Pancreas (tissue), 10 donors: ENCODE data around the gene ARHGAP20. TPM values are rescaled to one million over a fixed set of nuclear protein-coding genes. Genes with fewer than 3 reads are reported as not detected.
A peak's percentile ranks its signal among the peaks of the same experiment; 100 is the strongest.

ENCODE experiments used
- ATAC-seq, 4 donors: fragments of 200-7000 bp; cut with Tn5 transposase; one replicate each; pipeline versions ENCODE4 v1.8.0 to v1.9.1; 2020; ENCODE audit warnings: mild to moderate bottlenecking in 4 of 4, moderate library complexity in 4 of 4
- DNase-seq, 6 donors: peaks; one replicate each; pipeline ENCODE4 v3.0.0-alpha.2; 2020
- FAIRE-seq: peaks from 2 replicates; lab custom pipeline; 2012; peaks lifted over from hg19 to GRCh38; lab: Jason Lieb, UNC
- H3K27ac ChIP-seq, 4 donors: fragments of 200-600 bp; sonication (generic); 1 replicate in 3 of 4; 2 replicates in 1 of 4; pipeline versions ENCODE4 v1.5.0 to v1.8.0; 2020
- H3K27me3 ChIP-seq, 4 donors: fragments of 200-600 bp; one replicate each; pipeline ENCODE4 v1.8.0; 2021
- H3K36me3 ChIP-seq, 3 donors: fragments of 200-600 bp; sonication (generic) in 1 of 3; one replicate each; pipeline versions ENCODE4 v1.5.0 to v1.8.0; 2020 to 2021
- H3K4me1 ChIP-seq, 3 donors: fragments of 200-600 bp; one replicate each; pipeline ENCODE4 v1.8.0; 2021
- H3K4me3 ChIP-seq, 4 donors: fragments of 200-600 bp; sonication (generic) in 2 of 4; one replicate each; pipeline versions ENCODE4 v1.5.0 to v1.8.0; 2020 to 2021
- H3K9me3 ChIP-seq, 4 donors: fragments of 200-600 bp; one replicate each; pipeline ENCODE4 v1.8.0; 2021
- CTCF ChIP-seq, 4 donors: fragments of 200-600 bp; sonication (generic) in 3 of 4; IDR thresholded peaks; one replicate each; pipeline versions ENCODE4 v1.5.0 to v1.8.0; 2021; ENCODE audit warnings: antibody characterized with exemption in 4 of 4
- WGBS, 2 donors: extraction: QIAGEN DNeasy Blood & Tissue Kit; methylation state at CpG; one replicate each; pipeline ENCODE4 v1.1.7; 2013; 5-methylcytosine and 5-hydroxymethylcytosine counted together
- intact Hi-C, 3 donors: fragments of 100-400 bp; cut with DNase I; formaldehyde crosslinking; loops; one replicate each; pipeline versions ENCODE4 v1.11.1 to v1.14.2; 2022
- polyA plus RNA-seq, 2 donors: library from polyadenylated mRNA; stranded (reverse); fragments of 200-250 nt; gene quantifications; one replicate each; pipeline ENCODE4 v1.2.3, GENCODE V29; 2013
- total RNA-seq, 6 donors: library from RNA; stranded (reverse); fragmentation: NEBNext Ultra II Directional in 4 of 6; extraction: Animal tissue kit (Norgen Biotek cat#: 25700) in 4 of 6; gene quantifications; one replicate each; pipeline versions ENCODE4 v1.2.1 to v1.2.4, GENCODE V29; 2021 to 2023
- donor health status: healthy with polysubstance abuse.
- donor health status: DM: no; HTN: no; CAD: no; lungs with moderate emphysema.
- donor health status: DM: no; HTN: no; CAD: no.
- donor health status: control.
- donor health status: control.
- donor health status: Bipolar disorder and iron deficiency.
- donor health status: DM: yes; HTN: yes; CAD: no.
- donor health status: DM: no; HTN: no; CAD: no.
- donor health status: DM: no; HTN: no; CAD: no.
- donor health status: DM: yes; HTN: yes; CAD: no.

ARHGAP20 gene
- total and polyA plus RNA-seq, 8 donors, result 0.05 to 0.61 (median 0.16) TPM

GRCh38 chr11:110613197-110613918 lies 98.9 kb downstream of the ARHGAP20 start:
- Histone ChIP-seq H3K36me3 (no peaks in the 10 kb centered on the region), H3K27me3 (no peaks in the 10 kb centered on the region), H3K9me3 (no peaks in the 10 kb centered on the region), H3K4me3 (no peak overlapping the region), H3K27ac (no peak overlapping the region), H3K4me1 (no peaks in the 10 kb centered on the region)
- 64 to 67% methylated on average over 3 of the region's 3 CpGs for WGBS, 2 donors
- intact Hi-C loops, result no loop called here
- DNase-seq, result no peak
- TF ChIP-seq CTCF (IDR thresholded peaks at IDR 0.05), result no peak
- no peak for ATAC-seq
- FAIRE-seq, result no peak

- no peaks in the 10 kb centered on the region for H3K36me3 ChIP-seq
- TF ChIP-seq CTCF (IDR thresholded peaks at IDR 0.05), result no peak
- no peaks in the 10 kb centered on the region for H3K27me3 ChIP-seq
- H3K9me3 ChIP-seq, result no peaks in the 10 kb centered on the region
- FAIRE-seq (no peak), DNase-seq (no peak), ATAC-seq (no peak)
- H3K4me1 ChIP-seq, result no peaks in the 10 kb centered on the region
- WGBS, 2 donors, result 38 to 42% methylated on average over 6 of the region's 6 CpGs
- intact Hi-C loops, result no loop called here
- H3K4me3 ChIP-seq, result no peak overlapping the region
- H3K27ac ChIP-seq, result no peak overlapping the region
Observed at GRCh38 chr11:110606415-110606814, 105.8 kb downstream of the ARHGAP20 start.

GRCh38 chr11:110601936-110602335 lies 110.3 kb downstream of the ARHGAP20 start:
- no peaks in the 10 kb centered on the region for H3K9me3 ChIP-seq
- H3K27me3 ChIP-seq, result no peaks in the 10 kb centered on the region
- no peaks in the 10 kb centered on the region for H3K4me1 ChIP-seq
- H3K4me3 ChIP-seq, result no peak overlapping the region
- H3K36me3 ChIP-seq, result no peaks in the 10 kb centered on the region
- FAIRE-seq, result no peak
- H3K27ac ChIP-seq, result no peak overlapping the region
- no peak for DNase-seq
- 75 to 79% methylated on average over 4 of the region's 4 CpGs for WGBS, 2 donors
- no peak for ATAC-seq
- no peak for TF ChIP-seq CTCF (IDR thresholded peaks at IDR 0.05)
- intact Hi-C loops, result no loop called here

- no peaks in the 10 kb centered on the region for H3K9me3 ChIP-seq
- intact Hi-C loops, result no loop called here
- WGBS, 2 donors, result 85 to 89% methylated on average over 4 of the region's 4 CpGs
- no peak for FAIRE-seq
- no peak overlapping the region for H3K27ac ChIP-seq
- no peak overlapping the region for H3K4me3 ChIP-seq
- H3K27me3 ChIP-seq, result no peaks in the 10 kb centered on the region
- TF ChIP-seq CTCF (IDR thresholded peaks at IDR 0.05), result no peak
- DNase-seq, result peak in 1 of 6 donors; percentile 20
- H3K4me1 ChIP-seq, result no peaks in the 10 kb centered on the region
- ATAC-seq, result no peak
- no peaks in the 10 kb centered on the region for H3K36me3 ChIP-seq
Observed at GRCh38 chr11:110600322-110600721, 111.9 kb downstream of the ARHGAP20 start.

- 81 to 92% methylated on average over 5 of the region's 5 CpGs for whole genome bisulfite sequencing, 2 donors
- Histone ChIP-seq H3K36me3 (no peaks in the 10 kb centered on the region), H3K27me3 (no peaks in the 10 kb centered on the region), H3K9me3 (no peaks in the 10 kb centered on the region), H3K4me3 (no peak overlapping the region), H3K4me1 (no peaks in the 10 kb centered on the region), H3K27ac (no peak overlapping the region)
- ATAC-seq (no peak), FAIRE-seq (no peak), DNase-seq (peak in 1 of 6 donors; percentile 39)
- no peak for TF ChIP-seq CTCF (IDR thresholded peaks at IDR 0.05)
- intact Hi-C loops, result no loop called here
Observed at GRCh38 chr11:110599207-110599606, 113.0 kb downstream of the ARHGAP20 start.
